ENCODE measurements around the gene SIRPG.
"Not testable (repeated sequence)": the region's sequence is repeated elsewhere in the genome, so short reads cannot be mapped to it uniquely, and the experiment has no call there.

SIRPG gene

DNA sequence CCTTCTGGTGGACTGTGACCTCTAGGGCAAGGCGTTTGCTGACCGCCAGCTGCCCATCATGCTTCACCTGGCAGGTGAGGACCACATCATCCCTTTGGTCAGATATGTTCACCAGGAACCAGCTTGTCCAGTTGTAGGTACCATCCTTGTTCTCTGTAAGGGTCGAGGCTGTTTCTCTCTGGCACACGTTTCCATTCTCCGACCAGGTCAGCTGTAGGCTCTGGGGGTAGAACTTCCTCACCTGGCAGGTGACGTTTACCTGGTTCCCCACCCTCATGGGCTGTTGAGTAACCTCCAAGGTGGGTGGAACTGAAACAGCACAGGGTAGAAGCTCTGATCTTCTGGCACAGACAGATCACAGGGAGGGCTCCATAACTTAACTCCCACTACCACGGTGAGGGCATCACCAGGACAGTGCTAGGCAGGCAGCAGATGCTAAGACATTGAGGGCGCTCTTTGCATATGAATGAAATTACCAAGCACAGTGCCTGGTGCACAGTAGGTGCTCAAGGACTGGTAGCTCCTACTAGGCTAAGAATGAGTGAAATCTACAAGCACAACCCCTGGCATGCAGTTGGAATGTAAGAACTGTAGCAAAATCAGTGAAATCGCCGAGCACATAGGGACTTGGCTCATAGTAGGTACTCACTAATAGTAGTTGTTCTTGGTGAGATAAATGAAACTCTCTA, 22.1 kb downstream of the SIRPG start:
- no peak for DNase-seq

DNA sequence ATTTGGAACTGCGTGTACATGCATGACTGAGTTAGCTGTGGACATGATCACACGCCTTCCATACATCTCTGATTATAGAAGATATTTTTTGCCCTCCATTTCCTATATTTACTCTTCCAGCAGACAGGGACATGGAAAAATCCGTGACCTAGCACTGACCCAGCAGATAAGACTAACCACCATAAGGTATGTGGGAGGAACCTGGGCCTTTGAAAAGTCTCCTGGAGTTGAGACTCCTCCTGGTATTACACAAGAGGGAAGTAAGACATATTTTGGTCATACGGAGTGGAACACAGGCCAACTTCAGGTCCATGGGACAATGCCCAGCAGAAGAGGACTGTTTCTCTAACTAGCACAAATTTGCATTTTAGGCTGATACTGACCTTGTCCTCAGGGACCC, 24.0 kb downstream of the SIRPG start:
- DNase-seq = no peak

DNA sequence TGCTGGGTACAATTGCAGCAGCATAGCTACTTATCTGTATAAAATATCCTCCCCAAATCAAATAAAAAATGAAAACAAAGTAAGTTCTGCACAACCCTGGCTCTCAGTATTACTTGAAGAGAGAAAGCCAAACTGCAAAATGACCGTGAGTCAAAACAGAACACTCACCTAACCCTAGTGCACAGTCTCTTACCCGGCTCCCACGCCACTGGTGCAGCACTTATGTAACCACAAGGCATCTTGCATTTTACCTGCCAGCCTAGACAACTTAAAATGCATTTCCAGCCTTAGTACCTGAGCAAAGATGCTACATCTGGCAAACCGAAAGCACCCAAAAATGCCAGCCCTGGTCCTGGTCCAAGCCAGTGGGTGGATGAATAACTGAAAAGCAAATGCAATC, 25.4 kb downstream of the SIRPG start:
- DNase-seq = peak in 1 of 5 donors; percentile 75

DNA sequence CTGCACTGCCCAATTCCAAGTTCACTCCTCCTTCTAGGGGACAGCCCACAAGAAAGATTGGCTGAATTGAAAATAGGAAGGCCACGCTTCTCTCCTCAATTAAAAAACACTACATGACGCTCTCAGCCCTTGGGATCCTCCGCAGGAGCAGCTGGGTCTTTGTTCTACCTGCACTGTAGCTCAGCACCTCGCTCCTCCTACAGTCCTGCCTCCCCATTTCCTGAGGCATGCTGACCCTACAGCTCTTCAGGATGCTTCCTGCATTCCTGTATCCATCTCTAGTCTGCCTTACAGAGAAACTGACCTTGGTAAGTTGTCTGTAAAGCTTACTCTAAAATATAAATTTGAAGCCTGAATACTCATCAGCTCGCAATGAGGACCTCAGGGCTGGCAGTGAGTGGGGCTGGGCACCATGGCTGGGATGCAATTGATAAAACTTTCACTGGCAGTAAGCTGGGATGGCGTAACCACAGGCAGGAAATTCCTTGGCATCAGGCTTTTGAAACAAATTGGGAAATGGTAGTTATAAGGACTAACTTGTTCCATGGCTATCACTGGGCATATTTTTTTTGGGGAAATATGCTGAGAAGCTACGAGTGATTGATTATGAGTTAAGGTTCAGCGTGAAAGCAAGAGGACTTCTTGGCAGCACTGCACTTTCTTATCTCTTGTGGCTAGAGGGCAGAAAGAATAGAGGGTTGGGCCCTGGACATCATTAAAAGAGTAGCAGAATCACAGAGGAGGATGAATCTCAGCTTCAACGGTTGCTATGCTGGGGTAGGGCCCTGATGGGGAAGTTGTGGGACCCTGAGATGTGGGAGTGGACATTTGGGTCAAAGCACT, 26.0 kb downstream of the SIRPG start:
- no peak for DNase-seq

DNA sequence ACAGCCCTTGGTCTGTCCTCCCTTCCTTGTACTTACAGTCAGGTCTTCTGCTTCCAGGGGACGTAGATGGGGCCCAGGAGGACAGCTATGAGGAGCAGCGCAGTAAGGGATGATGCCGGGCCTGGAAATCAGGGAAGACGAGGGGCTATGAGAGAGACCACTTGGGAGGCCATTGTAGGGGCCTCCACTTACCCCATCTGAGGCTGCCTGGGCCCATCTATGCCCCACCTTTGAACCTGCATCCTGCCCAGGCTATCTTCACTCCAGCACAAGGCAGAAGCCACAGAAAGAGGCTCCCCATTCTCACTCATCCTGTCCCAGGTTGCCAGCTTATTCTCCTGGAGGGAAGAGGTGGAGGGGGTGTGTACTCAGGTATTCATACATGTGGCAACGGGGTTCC, 27.4 kb downstream of the SIRPG start:
- DNase-seq = no peak

DNA sequence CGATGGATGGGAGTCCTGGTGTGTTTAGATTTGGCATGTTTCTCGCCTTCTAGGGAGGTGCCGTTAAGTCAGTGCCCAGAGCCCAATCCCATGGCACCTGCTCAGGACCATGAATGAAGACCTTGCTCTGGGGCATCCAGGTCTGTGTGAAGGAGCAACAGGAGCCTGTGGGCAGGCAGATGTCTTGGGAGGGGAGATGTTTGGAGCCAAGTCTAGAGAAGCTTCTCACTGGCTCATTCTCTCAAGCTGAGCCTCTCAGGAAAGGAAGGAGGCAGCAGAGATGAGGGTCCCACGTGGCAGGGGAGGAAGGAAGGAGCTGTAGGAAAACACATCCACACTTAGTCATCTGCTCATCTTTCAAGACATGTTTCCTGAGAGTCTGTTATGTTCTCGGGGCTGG, 28.3 kb downstream of the SIRPG start:
- no peak for DNase-seq

DNA sequence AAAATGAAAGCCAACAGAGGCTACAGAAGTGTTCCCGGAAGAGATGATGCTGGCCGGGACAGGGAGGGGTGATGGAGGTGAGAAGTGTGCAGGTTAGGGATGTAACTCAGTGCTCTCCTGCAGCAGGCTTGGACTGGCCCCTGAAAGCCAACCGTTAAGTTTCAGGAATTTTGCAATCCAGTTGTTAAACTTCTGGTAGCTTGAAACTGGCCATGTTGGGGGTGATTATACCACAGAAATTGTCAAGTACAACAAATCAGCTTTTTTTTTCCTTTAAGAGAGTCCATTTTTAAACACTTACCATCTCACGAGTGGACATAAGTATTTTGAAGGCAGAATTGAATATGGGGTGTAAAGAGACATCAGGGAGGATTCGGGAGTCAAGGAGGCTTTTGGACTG, 29.0 kb downstream of the SIRPG start:
- no peak for DNase-seq

DNA sequence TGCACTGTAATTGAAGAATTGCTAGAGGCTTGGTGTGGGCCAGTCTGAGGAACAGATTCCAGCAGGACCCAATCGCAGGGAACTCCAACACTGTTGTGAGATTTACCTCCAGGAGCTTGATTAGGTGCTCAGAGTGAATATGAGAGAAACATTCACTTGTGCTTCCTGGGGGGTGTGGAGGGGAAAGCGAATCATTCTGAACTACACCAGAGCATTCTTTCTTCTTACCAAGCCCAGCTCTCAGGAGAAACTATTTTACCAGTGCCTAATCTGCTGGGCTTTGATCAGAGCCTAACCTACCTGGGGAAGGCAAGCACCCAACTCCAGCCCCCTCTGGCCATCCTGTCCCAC, 30.4 kb downstream of the SIRPG start:
- peak in 1 of 5 donors; percentile 0 for DNase-seq

DNA sequence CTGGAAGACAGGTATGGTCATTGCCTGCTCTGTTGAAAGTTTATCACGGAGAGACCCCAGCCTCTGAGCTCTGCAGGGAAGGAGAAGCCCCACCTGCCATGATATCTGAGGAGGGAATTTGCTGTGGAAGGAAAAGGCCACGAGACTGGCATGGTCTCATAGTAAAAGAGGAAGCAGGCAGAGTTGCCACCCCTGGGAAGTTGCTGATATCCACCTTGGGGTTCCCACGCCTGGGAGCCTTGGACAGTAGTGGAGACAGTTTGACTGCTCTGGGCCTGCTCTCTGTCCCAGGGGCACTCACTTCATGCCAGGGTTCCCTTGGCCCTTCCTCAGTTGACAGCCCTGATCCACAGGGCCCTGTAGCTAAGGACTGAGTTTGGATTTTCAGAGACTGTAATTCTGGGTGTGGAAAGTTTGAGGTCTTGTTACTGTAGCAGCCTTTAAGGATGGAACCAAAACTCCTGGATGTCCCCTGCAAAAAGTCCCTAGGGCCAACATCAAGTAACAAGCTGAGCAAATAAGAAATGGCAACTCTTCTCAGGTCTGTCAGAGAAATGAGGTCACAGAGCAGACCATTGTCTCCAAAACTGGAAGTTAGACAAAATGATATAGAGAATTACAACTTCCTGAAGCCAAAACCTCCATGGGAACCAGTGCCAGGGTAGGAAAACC, 30.9 kb downstream of the SIRPG start:
- DNase-seq = peak in 1 of 5 donors; percentile 0

DNA sequence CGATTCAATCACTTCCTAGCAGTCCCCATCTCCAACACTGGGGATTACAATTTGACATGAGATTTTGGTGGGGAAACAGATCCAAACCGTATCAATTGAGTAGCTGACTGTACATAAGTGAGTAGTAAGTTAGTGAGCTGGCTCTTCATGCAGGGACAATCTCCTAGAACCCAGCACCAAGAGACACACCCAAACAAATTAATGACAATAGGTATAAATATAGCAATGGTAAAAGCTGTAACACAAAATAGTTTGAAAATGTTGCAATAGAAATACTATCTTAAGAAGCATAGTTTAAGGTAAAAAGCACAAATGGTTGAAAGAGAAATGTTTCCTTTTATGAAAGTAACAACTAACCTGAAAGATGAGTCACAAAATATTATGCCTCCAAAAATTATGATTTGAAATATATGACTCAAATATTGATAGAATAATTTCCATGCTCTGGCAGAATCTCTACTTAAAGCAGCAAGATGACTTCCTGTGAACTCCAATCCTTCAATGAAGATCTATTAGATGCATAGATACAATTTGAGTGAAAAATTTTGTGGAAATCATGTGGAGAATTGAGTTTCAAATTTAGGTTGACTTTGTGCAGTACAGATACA, 32.4 kb downstream of the SIRPG start:
- DNase-seq = peak in 1 of 5 donors; percentile 13

DNA sequence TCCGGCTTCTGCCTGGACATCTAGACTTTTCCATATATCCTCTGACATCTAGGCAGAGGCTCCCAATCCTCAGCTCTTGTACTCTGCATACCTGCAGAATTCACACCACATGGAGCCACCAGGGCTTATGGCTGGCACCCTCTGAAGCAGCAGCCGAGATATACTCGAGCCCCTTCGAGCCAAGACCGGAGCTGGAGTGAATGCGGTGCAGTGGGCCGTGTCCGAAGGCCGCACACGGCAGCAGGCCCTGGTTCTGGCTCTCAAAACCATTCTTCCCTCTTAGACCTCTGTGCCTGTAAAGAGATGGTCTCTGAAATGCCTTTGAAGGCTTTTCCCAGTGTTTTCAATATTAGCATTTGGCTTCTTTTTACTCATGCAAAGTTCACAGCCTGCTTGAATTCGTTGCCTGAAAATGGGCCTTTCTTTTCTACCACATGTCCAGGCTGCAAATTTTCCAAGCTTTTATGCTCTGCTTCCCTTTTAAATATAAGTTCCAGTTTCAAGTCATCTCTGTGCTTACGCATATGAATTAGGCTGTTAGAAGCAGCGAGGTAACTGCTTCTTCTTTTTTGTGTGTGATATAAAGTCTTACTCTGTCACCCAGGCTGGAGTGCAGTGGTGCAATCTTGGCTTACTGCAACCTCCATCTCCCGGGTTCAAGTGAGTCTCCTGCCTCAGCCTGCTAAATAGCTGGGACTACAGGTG, 33.9 kb downstream of the SIRPG start:
- peak in 1 of 5 donors; percentile 0 for DNase-seq

DNA sequence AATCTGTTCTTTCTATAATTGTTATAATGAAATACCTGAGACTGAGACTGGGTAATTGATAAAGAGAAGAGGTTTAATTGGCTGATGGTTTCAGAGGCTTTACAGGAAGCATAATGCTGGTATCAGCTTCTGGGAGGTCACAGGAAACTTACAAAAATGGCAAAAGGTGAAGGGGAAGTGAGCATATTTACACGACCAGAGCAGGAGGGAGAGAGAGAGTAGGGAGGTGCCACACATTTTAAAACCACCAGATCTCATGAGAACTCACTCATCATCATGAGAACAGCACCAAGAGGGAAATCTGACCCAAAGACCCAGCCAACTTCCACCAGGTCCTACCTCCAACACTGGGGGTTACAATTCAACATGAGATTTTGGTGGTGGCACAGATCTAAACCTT, 35.1 kb downstream of the SIRPG start:
- peak in 1 of 5 donors; percentile 63 for DNase-seq

DNA sequence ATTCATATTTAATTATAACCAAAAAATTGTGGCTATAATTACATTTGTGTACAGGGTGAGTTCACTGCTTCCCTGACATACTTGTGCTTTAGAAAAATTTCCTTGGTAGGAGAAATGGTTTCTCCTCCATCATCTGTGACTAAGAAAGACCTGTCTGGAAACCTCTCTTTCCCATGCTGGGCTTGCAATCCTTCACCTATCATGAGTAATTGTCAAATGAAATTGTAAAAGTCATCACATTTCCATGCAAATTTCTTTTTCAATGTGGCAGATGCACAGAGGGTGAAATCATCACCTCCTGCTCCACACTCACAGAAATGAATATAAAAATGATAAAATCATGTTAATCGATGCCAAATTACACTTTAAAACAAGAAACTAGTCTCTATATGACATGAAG, 36.3 kb downstream of the SIRPG start:
- no peak for DNase-seq

DNA sequence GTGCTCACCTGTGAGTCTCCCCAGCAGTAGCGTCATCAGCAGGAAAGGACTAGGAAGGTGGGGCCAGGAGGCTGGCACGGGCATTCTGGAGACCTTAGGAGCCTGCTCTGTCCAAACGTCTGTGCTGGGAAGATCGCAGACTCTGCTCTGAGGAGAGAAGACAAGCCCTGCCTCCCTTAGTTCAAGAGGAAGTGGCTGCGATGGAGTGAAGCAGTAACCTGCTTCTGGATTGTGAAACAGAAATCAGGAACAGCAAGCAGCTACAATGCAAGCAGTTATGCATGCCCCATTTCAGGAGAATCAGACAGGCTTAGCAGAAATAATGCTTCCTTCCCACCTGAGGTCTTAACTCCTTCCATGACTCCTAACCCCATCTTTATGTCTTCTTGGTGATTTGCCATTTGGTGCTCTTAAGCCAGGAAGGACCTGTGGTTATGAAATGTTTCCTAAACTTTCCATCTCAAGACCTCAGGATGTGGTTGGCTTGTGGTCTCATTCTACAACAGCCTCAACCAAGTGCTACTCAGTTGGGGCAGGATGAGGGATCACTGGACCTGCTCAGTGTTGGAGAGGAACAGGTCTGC, 37.6 kb downstream of the SIRPG start, which contains the start of gene SIRPB1:
Gene SIRPB1 (minus strand): TSS at position 149 of the 584 bp plus-strand sequence. CDS start 65 bp downstream, at position 84.
- DNase-seq = peak in 1 of 5 donors; percentile 61

DNA sequence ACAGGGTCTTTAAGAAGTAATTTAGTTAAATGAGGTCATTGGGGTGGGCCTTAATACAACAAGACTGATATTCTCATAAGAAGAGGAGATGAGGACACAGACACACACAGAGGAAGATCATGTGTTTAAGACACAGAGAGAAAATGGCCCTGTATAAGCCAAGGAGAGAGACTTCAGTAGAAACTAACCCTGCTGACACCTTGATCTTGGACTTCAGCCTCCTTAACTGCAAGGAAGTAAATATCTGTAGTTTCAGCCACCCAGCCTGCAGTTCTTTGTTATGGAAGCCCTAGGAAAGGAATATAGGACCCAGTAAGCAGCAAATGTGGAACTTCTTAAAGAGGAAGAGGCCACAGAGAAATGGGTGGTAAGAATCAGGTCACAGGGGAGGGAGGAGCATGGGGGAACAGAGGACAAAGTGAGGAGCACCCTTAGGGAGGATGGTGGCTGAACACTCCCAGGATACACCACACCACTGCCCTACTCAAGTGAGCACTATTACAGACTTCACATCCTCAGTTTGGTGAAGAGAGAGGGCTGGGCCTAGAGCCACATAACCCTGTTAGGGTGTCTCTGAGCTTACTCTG, 38.5 kb downstream of the SIRPG start:
- no peak for DNase-seq

DNA sequence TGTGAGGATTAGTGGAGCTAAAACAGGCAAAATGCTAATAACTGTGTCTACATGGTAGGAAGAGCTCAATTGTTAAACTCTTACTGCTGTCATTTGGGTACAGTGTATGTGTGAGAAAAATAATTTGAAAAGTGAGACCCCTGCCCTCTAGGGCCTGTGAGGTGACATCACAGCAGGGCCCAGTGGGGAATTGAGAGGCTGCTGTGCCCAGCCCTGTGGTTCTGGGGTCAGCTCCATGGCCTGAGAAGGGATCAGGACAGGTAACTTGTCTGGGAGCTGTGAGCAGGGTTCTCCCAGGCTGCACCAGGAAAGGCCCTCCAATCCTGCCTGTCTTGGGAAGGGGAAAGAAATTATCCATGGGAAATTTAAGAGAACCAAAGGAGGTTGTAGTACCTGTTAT, 39.1 kb downstream of the SIRPG start:
- peak in 1 of 5 donors; percentile 0 for DNase-seq

DNA sequence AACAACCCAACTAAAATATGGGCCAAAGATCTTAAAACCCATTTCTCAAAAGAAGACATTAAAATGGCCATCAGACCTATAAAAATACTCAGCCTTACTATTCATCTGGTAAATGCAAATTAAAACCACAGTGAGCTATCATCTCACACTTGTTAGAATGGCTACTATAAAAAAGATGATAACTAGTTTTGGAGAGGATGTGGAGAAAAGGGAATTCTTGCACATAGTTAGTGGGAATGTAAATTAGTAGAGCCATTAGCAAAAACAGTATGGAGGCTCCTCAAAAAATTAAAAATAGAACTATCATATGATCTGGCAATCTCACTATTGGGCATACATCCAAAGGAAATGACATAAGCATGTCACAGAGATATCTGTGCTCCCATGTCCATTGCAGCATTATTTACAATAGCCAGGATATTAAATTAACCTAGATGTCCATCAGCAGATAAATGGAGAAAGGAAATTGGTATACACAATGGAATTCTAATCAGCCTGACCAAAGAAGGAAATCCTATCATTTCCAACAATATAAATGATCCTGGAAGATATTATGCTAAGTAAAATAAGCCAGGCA, 40.6 kb downstream of the SIRPG start:
- DNase-seq = no peak

DNA sequence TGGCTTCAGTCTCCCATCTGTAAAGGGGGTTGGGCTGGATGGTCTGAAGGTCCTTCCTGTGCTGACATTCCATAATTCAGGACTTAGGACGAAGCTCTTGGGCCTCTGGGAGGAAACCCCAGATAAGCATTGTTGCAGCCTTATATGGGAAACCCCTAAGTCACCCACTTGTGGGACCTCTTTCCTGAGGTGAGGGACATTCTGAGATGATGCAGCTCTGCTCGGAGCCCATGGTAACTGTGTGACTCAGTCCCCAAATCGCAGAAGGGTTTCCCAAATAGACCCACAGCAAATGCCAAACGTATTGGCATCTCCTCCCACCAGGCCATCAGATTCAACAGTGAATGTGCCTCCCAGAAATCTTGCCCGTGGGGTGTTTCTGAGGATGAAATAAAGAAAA, 47.2 kb downstream of the SIRPG start:
- not testable (repeated sequence) for DNase-seq

DNA sequence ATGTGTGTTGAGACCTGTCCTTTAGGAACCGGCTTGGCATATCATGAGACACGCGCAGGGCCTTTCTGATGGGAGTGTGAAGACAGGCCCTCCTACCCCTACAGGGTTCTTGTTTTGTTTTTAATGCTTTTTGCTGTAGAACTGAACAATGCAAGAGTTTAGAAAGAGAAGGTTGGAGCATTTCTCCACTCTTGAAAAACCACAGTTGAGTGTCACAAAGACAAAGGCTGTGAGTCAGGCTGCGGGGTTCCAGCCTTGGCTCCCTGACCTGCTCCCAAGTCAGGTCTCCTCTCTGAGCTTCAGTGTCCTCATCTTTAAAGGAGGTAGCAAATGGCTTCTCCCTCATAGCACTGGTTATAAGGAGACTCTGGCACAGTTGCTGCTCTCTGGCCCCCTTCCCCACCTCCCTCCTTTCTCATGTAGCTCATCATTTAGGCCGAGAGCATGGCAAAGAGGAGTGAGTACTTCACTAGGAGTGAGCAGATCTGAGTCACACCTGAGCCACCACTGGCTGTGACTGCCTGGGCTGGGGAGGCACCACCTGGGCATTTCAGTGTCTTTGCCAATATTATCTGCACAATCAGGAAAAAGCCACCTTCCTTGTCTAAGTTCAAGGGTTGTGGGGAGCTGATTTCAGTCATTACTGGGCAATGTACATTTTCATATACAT, 48.8 kb downstream of the SIRPG start:
- not testable (repeated sequence) for DNase-seq

DNA sequence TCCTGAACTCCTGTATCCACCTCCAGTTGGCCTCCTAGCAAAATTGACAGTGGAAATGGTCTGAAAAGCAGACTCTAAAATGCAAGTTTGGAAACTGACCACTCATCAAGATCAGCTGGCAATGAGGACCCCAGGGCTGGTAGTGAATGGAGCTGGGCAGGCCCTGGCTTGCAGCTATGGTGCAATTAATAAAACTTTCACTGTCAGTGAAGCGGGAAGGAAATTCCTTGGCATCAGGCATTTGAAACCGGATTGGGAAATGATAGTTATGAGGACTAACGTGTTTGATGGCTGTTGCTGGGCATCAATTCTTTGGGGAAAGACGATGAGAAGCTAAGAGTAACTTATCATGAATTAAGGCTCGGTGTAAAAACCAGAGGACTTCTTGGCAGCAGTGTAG, 56.8 kb downstream of the SIRPG start:
- DNase-seq = no peak

DNA sequence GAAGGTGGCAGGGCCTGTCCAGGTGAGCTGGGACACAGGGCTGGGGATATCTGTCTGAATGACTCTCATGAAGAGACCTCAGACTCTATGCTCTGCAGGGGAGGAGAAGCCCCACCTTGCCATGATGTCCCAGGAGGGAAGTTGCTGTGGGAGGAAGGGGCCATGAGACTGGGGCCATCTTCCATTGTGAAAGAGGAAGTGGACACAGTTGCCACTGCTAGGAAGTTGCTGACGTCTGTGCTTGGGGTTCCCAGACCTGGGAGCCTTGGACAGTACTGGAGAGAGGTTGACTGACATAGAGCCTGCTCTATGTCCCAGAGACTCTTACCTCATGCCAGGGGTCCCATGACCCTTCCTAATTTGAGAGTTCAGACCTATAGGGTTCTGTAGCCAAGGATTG, 62.2 kb downstream of the SIRPG start:
- no peak for DNase-seq

All from T-helper 1 cell (primary cell).